Ramos (cell line): ENCODE measurements around the gene CDK16.

ENCODE experiments used
- in situ Hi-C: fragments of 300-500 bp; cut with MboI; formaldehyde crosslinking; loops from one replicate; pipeline ENCODE4 v1.14.3; 2022; ENCODE audit warnings: low sequenced_read_pairs; ENCODE audit not compliant: unreplicated experiment

Gene CDK16

GRCh38 chrX:47184486-47184885 is 34.0 kb upstream of the CDK16 start:
- in situ Hi-C loops = no loop called here

DNA sequence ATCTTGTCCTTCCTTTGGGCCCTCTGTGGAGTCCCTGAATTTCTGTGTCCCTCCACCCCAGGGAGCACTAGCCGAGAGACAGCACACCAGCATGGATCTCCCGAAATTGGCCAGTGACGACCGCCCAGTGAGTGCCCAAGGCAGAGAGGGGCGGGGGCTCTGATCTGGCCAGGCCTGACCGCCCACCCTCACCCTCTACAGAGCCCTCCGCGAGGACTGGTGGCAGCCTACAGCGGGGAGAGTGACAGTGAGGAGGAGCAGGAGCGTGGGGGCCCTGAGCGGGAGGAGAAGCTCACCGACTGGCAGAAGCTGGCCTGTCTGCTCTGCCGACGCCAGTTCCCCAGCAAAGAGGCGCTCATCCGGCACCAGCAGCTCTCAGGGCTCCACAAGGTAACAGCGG is 33.2 kb upstream of the CDK16 start:
- in situ Hi-C loops = no loop called here

- in situ Hi-C loops = no loop called here
Observed at GRCh38 chrX:47186096-47186740, 32.3 kb upstream of the CDK16 start.

GRCh38 chrX:47187106-47187677 is 31.3 kb upstream of the CDK16 start:
- in situ Hi-C loops = no loop called here

- in situ Hi-C loops = loop anchor here (10.0 kb wide), 1 partner anchor 175 kb away; no protein-coding TSS in a partner anchor
Observed at GRCh38 chrX:47189906-47190305, 28.6 kb upstream of the CDK16 start.

DNA sequence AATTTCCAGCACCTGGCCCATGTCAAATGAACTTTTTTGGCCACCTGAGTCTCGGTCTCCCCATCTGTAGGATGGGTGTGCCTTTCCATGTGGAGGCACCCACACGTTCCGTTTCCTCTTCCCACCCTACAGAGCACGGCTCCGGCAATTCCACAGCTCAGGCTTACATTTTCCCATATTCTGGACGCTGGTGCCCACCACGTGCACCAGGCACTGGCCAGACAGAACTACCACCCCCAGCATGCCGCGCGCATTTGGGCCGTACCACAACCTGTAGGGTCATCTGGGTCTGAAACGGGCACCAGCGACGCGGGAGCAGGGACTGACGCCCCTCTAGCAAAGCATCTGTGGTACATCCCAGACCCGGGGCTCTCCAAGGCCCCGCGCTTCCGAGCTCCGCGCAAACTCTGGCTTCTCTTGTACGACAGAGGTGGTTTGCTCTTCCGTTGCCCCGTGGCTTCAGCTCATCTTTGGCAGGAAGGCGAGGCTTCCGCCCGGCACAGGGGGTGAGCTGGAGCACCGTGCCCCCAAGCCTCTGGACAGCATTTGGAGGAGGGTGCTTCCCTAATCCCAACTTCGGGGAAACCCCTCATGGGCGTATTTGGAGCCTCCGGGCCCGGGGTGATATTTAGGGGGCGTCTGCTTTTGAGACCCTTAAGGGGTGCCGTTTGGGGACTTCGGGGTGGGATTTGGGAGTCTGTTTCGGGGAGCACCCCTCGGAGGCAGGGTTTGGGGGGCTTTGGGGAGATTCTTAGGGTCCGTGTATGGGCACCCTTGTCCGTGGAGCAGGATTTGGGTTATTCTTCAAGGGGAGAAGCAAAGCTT is 27.8 kb upstream of the CDK16 start:
- in situ Hi-C loops = loop anchor here (10.0 kb wide), 1 partner anchor 174 kb away; no protein-coding TSS in a partner anchor

GRCh38 chrX:47191331-47191730 is 27.1 kb upstream of the CDK16 start:
- in situ Hi-C loops = loop anchor here (10.0 kb wide), 1 partner anchor 173 kb away; no protein-coding TSS in a partner anchor

GRCh38 chrX:47191806-47192401 is 26.6 kb upstream of the CDK16 start:
- in situ Hi-C loops = loop anchor here (10.0 kb wide), 1 partner anchor 173 kb away; no protein-coding TSS in a partner anchor

- in situ Hi-C loops = loop anchor here (10.0 kb wide), 1 partner anchor 171 kb away; no protein-coding TSS in a partner anchor
Observed at GRCh38 chrX:47193475-47194193, 24.8 kb upstream of the CDK16 start, which contains the start of gene UBA1. UBA1 (plus strand) TSS chrX:47193829; CDS start chrX:47198803, 4,974 bp downstream.

- in situ Hi-C loops = loop anchor here (10.0 kb wide), 1 partner anchor 171 kb away; no protein-coding TSS in a partner anchor
Observed at GRCh38 chrX:47194194-47194787, 24.2 kb upstream of the CDK16 start.

DNA sequence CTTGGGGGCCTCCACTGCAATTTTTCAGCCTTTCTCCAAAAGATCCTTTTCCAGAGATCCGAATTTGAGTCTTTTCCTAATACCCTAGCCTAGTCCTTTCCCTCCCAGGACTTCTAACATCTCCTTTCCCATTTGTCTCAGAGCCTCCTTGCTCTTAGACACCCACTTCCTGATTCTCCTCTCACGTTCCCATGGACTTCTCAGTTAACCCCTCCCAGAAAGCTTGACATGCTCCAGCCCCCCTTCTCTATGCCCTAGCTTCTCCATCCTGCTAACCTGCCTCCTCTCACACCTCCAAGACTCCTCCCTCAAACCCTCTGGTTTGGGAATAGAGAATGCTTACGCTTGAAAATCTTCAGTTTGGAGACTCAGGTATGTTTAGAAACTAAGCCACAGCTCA is 22.4 kb upstream of the CDK16 start:
- in situ Hi-C loops = loop anchor here (10.0 kb wide), 1 partner anchor 169 kb away; no protein-coding TSS in a partner anchor

DNA sequence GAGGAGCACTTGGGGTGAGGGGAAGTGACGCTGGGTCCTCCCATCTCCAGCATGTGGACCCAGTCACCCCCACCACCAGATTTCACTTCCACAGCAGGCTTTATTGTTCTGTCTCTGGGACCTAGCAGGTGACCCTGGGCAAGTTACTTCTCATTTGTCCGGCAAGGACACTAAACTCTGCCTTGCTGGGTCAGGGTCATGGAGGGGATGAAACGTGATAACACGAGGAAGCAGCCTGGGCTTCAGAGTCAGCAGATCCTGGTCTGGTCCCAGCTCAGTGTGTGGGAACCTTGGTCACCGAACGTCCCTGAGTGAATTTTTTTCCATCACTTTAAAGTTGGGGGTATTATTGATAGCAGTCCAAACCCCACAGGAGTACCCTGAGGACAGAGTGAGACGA is 21.0 kb upstream of the CDK16 start:
- in situ Hi-C loops = loop anchor here (10.0 kb wide), 1 partner anchor 167 kb away; no protein-coding TSS in a partner anchor

DNA sequence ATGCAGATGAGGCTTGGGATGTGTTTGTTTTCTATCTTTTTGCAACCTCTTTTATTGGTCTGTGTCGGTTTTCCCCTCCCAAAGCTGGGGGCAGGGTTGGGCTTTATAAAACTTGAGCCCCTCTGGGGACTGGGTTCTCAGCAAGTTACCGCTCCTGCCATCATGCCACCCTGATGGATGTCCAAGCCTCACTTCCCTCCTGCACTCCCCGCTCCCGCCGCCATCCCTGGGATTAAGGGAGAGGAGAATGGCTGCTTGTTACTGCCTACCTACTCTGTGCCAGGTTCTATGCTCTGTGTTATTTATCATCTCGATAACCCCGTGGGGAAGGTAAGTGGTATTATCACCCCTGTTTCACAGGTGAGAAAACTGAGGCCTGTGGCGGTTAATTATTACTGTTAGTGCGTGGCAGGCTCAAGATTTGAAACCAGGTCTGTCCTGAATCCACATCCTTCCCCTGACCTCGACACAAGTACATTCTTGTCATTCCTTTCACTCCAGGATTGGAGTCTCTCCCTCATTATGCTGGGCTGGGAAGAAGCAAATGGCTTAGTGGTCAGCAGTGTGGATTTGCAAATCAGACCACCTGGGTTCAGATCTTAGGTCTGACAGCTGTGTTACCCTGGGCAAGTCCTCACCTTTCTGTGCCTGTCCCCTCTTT is 20.3 kb upstream of the CDK16 start:
- in situ Hi-C loops = loop anchor here (10.0 kb wide), 1 partner anchor 167 kb away; no protein-coding TSS in a partner anchor

DNA sequence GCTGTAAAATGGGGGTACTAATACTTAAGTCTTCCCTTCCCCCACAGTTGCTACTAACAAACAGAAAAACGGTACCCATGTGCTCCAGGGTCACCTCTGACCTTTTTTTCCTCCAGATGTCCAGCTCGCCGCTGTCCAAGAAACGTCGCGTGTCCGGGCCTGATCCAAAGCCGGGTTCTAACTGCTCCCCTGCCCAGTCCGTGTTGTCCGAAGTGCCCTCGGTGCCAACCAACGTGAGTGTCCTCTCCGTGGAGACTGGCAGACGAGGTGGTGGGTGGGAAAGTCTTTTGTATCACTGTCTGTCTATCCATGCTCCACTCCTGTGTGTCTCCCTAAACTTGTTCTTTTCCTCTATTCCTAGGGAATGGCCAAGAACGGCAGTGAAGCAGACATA is 19.8 kb upstream of the CDK16 start:
- in situ Hi-C loops = loop anchor here (10.0 kb wide), 1 partner anchor 166 kb away; no protein-coding TSS in a partner anchor

DNA sequence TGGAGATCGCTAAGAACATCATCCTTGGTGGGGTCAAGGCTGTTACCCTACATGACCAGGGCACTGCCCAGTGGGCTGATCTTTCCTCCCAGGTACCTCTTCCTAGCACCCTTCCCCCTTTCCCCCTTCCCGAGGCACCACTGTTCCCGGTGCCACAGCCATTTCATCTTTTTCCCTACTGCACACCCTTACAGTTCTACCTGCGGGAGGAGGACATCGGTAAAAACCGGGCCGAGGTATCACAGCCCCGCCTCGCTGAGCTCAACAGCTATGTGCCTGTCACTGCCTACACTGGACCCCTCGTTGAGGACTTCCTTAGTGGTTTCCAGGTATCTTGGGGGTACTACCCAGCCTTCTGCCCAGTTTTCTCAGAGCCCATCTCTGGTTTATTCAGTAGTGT is 19.2 kb upstream of the CDK16 start:
- in situ Hi-C loops = loop anchor here (10.0 kb wide), 1 partner anchor 166 kb away; no protein-coding TSS in a partner anchor

GRCh38 chrX:47200385-47201150 is 17.9 kb upstream of the CDK16 start:
- in situ Hi-C loops = loop anchor here (25.0 kb wide), 1 partner anchor 337 kb away; no protein-coding TSS in a partner anchor

- in situ Hi-C loops = loop anchor here (25.0 kb wide), 1 partner anchor 336 kb away; no protein-coding TSS in a partner anchor
Observed at GRCh38 chrX:47201345-47201944, 17.0 kb upstream of the CDK16 start.
